Measurements from ENCODE around the gene TUBB3.

DNA sequence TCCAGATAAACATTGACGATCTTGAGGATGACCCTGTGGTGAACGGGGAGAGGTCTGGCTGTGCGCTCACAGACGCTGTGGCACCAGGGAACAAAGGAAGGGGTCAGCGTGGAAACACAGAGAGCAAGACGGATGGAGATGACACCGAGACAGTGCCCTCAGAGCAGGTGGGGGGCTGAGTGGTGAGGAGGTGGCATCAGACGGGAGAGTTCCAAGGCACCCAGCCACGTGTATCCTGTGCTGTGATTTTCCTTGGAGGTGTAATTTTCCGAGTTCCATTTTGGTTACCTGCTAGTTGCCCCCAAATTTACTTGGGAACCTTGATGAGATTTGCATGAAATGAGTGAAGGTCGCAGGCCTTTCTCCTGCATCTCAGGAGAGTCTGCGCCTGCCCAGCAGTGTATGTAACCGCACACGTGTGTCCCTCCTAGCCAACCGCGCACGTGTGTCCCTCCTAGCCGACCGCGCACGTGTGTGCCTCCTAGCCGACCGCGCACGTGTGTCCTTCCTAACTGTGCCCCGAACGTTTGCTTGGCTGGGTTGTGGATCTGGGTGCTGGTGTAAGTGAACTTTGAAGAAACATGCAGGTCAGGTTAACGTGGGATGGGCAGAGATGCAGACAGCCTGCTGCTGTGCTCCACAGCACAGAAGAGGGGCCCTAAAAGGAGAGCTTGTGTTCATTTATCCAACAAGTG is 39.6 kb upstream of the TUBB3 start:
- TF ChIP-seq CTCF (IDR thresholded peaks at IDR 0.05) (no peak), POLR2AphosphoS5 (IDR thresholded peaks at IDR 0.05) (no peak), POLR2A (IDR thresholded peaks at IDR 0.05) (no peak), EP300 (IDR thresholded peaks at IDR 0.05) (no peak)

Data from gastroesophageal sphincter (tissue), 3 donors.